GM19043 (cell line): ENCODE measurements around the gene PHACTR1.

Source experiments
- ATAC-seq: cut with Tn5 transposase; IDR thresholded peaks from one replicate; pipeline ENCODE4 v1.9.1; 2021; ENCODE audit warnings: low read depth; ENCODE audit not compliant: unreplicated experiment

PHACTR1 gene

GRCh38 chr6:13012296-13012695 is 295.7 kb downstream of the PHACTR1 start:
- ATAC-seq, result no peak

GRCh38 chr6:13012977-13013680 is 296.6 kb downstream of the PHACTR1 start:
- no peak for ATAC-seq

DNA sequence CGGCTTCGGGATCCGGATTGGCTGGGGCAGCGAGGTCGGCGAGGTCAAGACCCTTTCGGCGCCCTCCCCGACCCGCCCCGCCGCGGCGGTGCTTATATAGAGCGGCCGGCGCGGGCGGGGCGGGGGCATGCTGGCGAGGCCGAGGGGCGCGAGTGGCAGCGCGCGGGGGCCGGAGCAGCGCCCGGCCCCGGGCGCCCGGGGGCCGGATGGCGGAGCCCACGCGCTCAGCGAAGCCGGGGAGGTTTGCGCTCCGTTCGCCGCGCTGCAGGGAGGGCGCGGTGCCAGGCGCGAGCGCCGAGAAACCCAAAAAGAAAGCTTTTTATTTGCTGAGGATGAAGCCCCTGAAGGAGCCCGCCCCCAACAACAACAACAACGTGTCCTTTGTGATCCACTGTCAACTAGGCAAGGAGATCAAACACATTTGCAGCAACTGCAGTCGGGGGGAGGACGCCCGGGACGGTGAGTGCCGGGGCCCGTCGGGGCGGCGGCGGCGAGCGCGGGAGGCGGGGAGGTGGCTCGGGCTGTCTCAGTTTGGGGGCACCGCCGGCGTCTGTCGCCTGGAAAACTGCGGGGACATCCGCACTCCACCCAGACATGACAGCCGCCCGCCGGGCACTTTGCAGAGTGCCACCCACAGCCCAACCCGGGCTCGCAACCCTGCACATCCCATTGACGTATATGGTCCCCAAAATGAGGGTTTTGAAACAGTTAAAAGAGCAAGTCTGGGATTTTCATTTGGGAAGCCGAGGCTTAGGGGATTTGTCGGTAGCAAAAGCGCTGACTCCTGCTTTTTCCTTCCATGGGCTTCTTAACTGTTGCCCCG is 297.3 kb downstream of the PHACTR1 start:
- ATAC-seq, result no peak

DNA sequence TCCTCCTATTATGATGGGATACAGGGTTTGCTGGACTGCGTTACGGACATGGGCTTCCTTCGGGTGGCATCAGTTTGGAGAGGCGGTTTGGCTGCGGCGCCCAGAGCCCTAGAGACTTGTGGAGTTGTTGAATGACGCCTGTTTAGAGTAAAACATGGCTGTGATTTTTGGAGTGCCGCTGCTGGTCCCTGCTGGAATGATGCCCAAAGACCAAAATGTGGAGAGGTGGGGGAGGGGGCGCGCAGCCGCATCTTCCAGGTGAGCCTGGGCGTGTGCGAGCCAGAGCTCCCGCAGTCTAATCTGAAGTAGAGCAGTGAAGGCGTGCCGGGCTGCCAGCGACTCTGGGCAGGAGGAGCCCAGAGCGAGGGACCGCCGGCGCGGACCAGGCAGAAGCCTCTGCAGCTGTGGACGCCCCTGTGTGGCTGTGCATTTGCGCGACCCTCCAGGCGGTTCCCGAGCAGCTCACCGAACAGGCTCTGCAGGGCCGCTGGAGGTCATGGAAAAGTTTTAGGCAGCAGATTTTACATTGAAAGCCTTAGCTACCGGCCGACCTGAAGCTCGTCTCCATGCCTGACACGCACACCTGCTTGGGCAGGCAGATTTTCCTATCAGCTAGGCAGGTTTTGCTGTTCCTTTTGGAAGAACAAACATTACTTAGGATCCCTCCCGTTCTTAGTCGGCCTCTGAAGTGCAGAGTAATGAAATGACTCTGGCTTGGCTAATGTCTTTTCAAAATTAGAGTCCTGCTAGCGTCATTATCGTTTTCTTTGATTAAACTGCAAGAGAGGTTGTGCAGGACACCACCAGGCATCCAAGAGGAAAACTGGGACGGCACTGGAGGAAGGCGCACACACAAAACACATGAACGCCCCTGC is 298.2 kb downstream of the PHACTR1 start:
- no peak for ATAC-seq

DNA sequence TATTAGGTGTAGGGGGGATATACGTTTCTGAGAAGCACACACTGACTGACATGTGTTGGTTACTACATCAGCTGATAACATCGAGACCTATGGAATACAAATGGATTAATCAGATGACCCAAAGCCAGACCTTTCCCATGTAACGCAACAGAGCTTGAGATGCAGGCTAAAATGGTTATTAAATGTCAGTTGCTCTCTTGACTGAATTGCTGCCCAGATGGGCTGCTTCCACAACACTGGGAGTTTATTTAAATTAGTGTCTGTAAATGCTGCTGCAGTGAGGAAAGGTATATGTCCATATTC is 298.8 kb downstream of the PHACTR1 start:
- ATAC-seq, result no peak

DNA sequence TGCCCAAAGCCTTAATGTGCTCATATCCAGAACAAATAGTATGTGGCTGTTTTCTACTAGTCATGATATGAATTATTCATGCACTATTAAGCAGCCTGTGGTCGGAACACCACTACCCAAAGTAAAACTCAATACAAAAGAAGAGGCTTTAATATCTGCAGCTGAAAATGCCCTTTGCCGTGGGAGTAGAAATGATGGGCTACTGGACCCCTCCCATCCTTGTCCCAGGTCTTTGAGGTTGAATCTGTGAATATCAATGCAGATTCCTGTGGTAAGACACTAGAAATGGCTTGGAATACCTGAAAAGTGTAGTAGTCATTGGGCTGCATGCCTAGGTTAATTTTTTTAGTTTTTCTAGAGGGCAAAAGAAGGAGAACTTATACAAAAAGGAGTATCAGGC is 308.0 kb downstream of the PHACTR1 start:
- no peak for ATAC-seq

- no peak for ATAC-seq
Measured at GRCh38 chr6:13025893-13026499, 309.4 kb downstream of the PHACTR1 start.

DNA sequence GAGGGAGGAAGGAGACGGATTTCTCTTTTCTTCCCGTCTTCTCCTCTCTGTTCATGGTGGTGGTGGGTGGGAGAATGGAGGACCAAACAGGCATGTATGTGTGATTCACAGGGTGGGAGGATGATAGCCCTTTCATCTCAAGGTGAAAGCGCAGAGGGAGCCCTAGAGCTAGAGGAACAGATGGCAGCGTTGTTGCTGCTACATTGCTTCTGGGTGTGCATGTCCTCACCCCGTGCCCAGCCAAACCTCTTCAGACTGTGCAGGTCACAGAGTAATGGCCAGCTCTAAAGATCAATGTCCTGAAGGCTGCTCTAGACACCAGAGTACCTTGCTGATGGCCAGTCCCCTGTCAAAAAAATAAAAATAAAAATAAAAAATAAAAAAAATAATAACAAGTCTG is 310.0 kb downstream of the PHACTR1 start:
- ATAC-seq, result no peak

- ATAC-seq, result no peak
Measured at GRCh38 chr6:13027207-13027606, 310.6 kb downstream of the PHACTR1 start.

DNA sequence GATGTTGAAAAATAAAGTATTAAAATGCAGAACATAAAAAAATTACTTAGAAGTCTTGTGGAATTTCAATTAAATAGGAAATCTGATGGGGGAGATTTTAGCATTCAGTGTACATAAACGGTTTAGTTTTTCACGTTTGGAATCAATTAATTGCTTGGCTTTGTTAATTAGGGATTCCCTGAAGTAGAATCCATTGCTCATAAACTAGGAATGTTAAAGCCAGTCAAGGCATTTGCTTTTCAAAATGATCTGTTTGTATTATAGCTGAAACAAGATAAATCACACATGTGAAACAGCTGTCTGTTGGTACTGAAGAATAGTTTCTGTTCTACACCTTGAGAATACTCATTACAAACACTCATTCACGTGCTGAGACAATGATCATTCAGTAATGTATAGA is 313.8 kb downstream of the PHACTR1 start:
- no peak for ATAC-seq

- no peak for ATAC-seq
Measured at GRCh38 chr6:13032566-13032965, 316.0 kb downstream of the PHACTR1 start.

- ATAC-seq, result no peak
Measured at GRCh38 chr6:13033145-13033544, 316.6 kb downstream of the PHACTR1 start.

- no peak for ATAC-seq
Measured at GRCh38 chr6:13034316-13034715, 317.7 kb downstream of the PHACTR1 start.

DNA sequence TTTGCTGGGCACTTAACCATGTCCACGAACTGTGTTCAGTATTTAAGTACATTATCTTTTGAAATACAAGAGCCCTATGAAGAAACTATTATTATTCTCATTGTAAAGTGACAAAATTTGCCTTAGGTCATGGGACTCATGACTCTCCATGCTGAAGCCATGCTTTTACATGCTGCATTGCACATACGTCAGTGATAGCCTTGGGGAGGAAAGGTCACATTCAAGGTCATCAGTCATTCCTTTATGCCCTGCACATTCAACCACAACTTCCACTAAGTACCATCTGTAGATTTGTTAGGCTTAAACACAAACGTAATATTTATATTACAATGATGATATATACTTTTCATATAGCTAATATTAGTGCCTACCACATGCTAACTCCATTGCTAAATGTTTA is 319.0 kb downstream of the PHACTR1 start:
- ATAC-seq, result no peak

DNA sequence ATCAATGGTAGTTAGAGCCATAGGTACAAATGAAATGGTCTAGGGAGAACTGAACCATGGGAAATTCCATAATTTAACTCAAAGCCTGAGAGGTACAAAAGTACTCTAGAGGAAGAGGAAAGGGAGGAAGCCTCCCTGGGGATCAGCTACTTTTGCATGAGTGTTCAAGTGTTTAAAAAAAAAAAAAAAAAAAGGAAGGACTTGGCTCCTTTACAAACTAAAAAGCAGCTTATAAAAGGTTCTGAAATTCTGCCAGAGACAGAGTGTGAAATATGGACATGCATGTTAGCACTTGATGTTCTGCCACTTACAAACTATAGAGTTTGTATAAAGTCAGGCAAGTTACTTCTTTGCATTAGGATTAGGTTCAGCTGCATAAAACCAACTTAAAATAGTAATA is 321.7 kb downstream of the PHACTR1 start:
- no peak for ATAC-seq

- no peak for ATAC-seq
Measured at GRCh38 chr6:13038741-13039190, 322.2 kb downstream of the PHACTR1 start.

DNA sequence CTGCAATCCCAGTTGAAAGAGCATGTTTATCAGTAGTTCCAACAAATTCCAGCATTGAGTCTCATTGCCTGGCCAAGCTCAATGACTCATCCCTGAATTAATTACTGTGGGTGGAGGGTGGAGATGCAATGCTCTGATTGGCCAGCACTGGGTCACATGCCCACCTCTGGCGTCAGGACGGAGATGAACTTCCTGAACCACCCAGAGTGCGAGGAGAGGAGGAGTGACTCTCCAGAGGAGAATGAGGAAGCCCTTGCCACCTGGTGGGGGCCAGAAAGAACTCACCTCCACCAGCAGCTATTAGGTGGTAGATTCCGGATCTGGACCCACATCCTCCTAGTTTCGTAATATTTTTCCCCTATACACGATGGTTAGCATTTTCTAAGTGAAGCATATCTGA is 327.8 kb downstream of the PHACTR1 start:
- ATAC-seq, result no peak

- no peak for ATAC-seq
Measured at GRCh38 chr6:13044896-13045295, 328.3 kb downstream of the PHACTR1 start.

DNA sequence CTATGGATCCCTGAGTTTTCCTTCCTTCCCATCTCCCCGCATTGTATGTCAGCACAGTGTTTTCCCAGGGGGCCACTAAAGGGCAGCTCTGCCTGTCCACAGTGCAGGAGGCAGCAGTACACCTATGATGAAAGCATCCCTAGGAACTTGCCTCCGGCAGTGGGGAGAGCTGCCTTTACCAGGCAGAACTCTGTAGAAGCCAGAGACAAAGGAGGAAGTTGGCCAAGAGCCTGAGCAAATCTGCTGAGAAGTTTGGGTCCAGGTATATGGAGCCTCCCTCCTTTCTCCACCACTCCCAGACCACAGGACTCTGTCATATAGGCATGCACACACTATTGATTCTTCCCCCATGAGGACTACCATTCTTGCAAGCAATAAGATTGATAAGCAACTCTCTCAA is 329.1 kb downstream of the PHACTR1 start:
- ATAC-seq, result no peak

DNA sequence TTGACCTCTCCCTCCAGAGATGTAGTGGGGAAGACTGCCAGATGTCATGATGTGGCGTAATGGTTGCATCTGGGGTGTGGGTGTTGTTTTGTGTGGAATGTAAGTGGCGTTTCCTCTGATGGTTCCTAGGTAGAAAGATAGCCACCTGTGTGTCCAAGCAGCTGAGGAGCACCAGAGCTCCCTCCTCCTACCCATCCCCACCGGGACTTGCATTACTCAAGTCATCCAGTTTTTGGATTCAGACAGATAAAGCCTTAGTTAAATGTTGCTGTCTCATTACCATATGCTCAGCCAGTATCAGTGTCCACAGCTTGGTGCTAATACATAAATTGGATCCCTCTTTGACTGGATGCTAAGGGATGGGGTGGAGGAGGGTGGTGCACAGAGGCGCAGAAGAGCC is 329.5 kb downstream of the PHACTR1 start:
- ATAC-seq, result no peak

- ATAC-seq, result no peak
Measured at GRCh38 chr6:13048113-13048512, 331.5 kb downstream of the PHACTR1 start.
